GM18909 (cell line): ENCODE measurements around the gene FOXL1.
A peak's percentile ranks its signal among the peaks of the same experiment; 100 is the strongest.

ENCODE experiments used
- ATAC-seq: cut with Tn5 transposase; IDR thresholded peaks from one replicate; pipeline ENCODE4 v1.9.1; 2021; ENCODE audit warnings: mild to moderate bottlenecking; ENCODE audit not compliant: unreplicated experiment, poor library complexity

The FOXL1 gene

GRCh38 chr16:86547286-86547685, 31.1 kb upstream of the FOXL1 start:
- ATAC-seq = no peak

- ATAC-seq = no peak
Observed at GRCh38 chr16:86549076-86549892, 29.1 kb upstream of the FOXL1 start.

GRCh38 chr16:86549893-86550190, 28.5 kb upstream of the FOXL1 start:
- ATAC-seq = no peak

- no peak for ATAC-seq
Observed at GRCh38 chr16:86550281-86550680, 28.1 kb upstream of the FOXL1 start.

GRCh38 chr16:86553356-86553755, 25.0 kb upstream of the FOXL1 start:
- ATAC-seq = no peak

- no peak for ATAC-seq
Observed at GRCh38 chr16:86554599-86554916, 23.8 kb upstream of the FOXL1 start.

GRCh38 chr16:86554917-86555703, 23.2 kb upstream of the FOXL1 start, which contains the start of gene MTHFSD:
Gene MTHFSD, minus strand, starts transcription at chr16:86555235. Its CDS starts 51 bp downstream, at chr16:86555184.
- peak; percentile 87 for ATAC-seq

GRCh38 chr16:86555704-86556075, 22.7 kb upstream of the FOXL1 start:
- no peak for ATAC-seq

GRCh38 chr16:86556576-86556975, 21.8 kb upstream of the FOXL1 start:
- no peak for ATAC-seq

GRCh38 chr16:86557587-86557986, 20.8 kb upstream of the FOXL1 start:
- ATAC-seq = no peak

- no peak for ATAC-seq
Observed at GRCh38 chr16:86558355-86559193, 19.8 kb upstream of the FOXL1 start.

GRCh38 chr16:86559802-86560305, 18.5 kb upstream of the FOXL1 start:
- no peak for ATAC-seq

- no peak for ATAC-seq
Observed at GRCh38 chr16:86562356-86562755, 16.0 kb upstream of the FOXL1 start.

GRCh38 chr16:86563469-86564345, 14.6 kb upstream of the FOXL1 start:
- peak; percentile 74 for ATAC-seq

- ATAC-seq = no peak
Observed at GRCh38 chr16:86565181-86565631, 13.1 kb upstream of the FOXL1 start.

- no peak for ATAC-seq
Observed at GRCh38 chr16:86565644-86566511, 12.5 kb upstream of the FOXL1 start.

- ATAC-seq = no peak
Observed at GRCh38 chr16:86566601-86566965, 11.8 kb upstream of the FOXL1 start, which contains the start of gene FOXC2. Gene FOXC2, plus strand, starts transcription at chr16:86566829. Its CDS starts 507 bp downstream, at chr16:86567336.

- no peak for ATAC-seq
Observed at GRCh38 chr16:86566966-86567700, 11.2 kb upstream of the FOXL1 start.
